ENCODE measurements around the gene ANKRD13A. TPM values are rescaled to one million over a fixed set of nuclear protein-coding genes. Genes with fewer than 3 reads are reported as not detected.

The ANKRD13A gene
- 16.8 and 17.1 TPM in 2 replicates for total RNA-seq (2021; fragmentation: NEBNext Ultra II Directional; extraction: Animal tissue kit (Norgen Biotek cat#: 25700))
- polyA plus RNA-seq (2011; rRNA removed), result 21.4 and 22.6 TPM in 2 replicates
- 16.3 TPM for polyA plus RNA-seq (2011; cell fraction: cytosol; rRNA removed)
- 33.4 TPM for polyA plus RNA-seq (2011; cell fraction: nucleus; rRNA removed)
- polyA plus RNA-seq (2012, experiment 1 of 2), result 9.5 to 14.3 TPM (median 10.8 TPM) in 4 replicates
- 5.0 TPM for polyA plus RNA-seq (2012, experiment 2 of 2)
- 10.4 TPM for polyA plus RNA-seq (2013, experiment 1 of 2)
- 10.2 TPM for polyA plus RNA-seq (2013, experiment 2 of 2)
- 24.7 and 25.7 TPM in 2 replicates for polyA minus RNA-seq (2011; rRNA and poly(A)+ RNA removed)
- polyA minus RNA-seq (2011; cell fraction: cytosol; rRNA and poly(A)+ RNA removed), result 9.5 TPM
- 10.8 TPM for polyA minus RNA-seq (2011; cell fraction: nucleus; rRNA and poly(A)+ RNA removed)
- long read RNA-seq, experiment 1, full-length matches to known transcripts, result 3 of 20 reads
- long read RNA-seq, experiment 1, partial matches to known transcripts, result 0 of 20 reads
- long read RNA-seq, experiment 1, other reads (novel, unspliced or antisense), result 17 of 20 reads
- long read RNA-seq, experiment 2, partial matches to known transcripts, result 0 of 1 reads
- long read RNA-seq, experiment 2, other reads (novel, unspliced or antisense), result 1 of 1 reads

- Histone ChIP-seq H3K4me2 (ENCODE audit: insufficient read depth in 1 of 2, low read depth in 2 of 2, low read length in 2 of 2) (peak within 1 kb of the TSS; percentile 86 to 100), H4K91ac (replicated peaks; ENCODE audit: insufficient read length, low read length) (peak within 1 kb of the TSS; percentile 54), H3K4ac (replicated peaks; ENCODE audit: insufficient read length, low read depth, low read length) (no peak within 1 kb of the TSS), H3K4me1 (replicated peaks in 1 of 4; ENCODE audit: control insufficient read depth in 3 of 4, insufficient read depth in 4 of 4, low read length in 3 of 4) (peaks cover 2 to 8% (median 4%) of the 10 kb centered on the region in 4 experiments; a peak in 5 of 7 replicates), H3K14ac (ENCODE audit: insufficient read length) (no peak within 1 kb of the TSS), H3K79me2 (ENCODE audit: control insufficient read depth in 1 of 2, insufficient read depth in 2 of 2, low read length in 2 of 2) (peaks cover 0 to 12% of the 10 kb centered on the region in 2 experiments; a peak in 2 of 4 replicates), H3K4me3 (ENCODE audit: extremely low read depth in 1 of 4, insufficient read depth in 2 of 4, low read depth in 3 of 4, low read length in 4 of 4) (peak within 1 kb of the TSS; percentile 54 to 93 (median 83)), H3K23ac (ENCODE audit: insufficient read length) (no peak within 1 kb of the TSS), H2BK120ac (replicated peaks; ENCODE audit: low read depth, low read length) (peak within 1 kb of the TSS; percentile 11), H4K20me1 (replicated peaks in 1 of 2; ENCODE audit: control insufficient read depth in 1 of 2, insufficient read depth in 2 of 2, low read length in 2 of 2) (peaks cover 0 to 2% of the 10 kb centered on the region in 2 experiments), H2AFZ (ENCODE audit: low read length) (peak within 1 kb of the TSS; percentile 96), H3K18ac (ENCODE audit: extremely low read depth, low read length) (peak within 1 kb of the TSS; percentile 100), H3K23me2 (ENCODE audit: low read depth, low read length) (peaks cover 17% of the 10 kb centered on the region), H3K79me1 (ENCODE audit: low read depth, low read length) (no peaks in the 10 kb centered on the region), H3K27me3 (replicated peaks in 1 of 4; ENCODE audit: control insufficient read depth in 3 of 4, extremely low read depth in 1 of 4, insufficient read depth in 3 of 4, low read length in 3 of 4) (peaks cover 0 to 9% (median 7%) of the 10 kb centered on the region in 4 experiments; a peak in 5 of 7 replicates), H3K27ac (ENCODE audit: low read depth, low read length) (peak within 1 kb of the TSS; percentile 98), H2BK20ac (ENCODE audit: low read length) (peak within 1 kb of the TSS; percentile 99), H4K8ac (ENCODE audit: extremely low read depth, insufficient read depth, low read length) (peak within 1 kb of the TSS; percentile 83), H2BK5ac (ENCODE audit: low read depth, low read length) (peak within 1 kb of the TSS; percentile 94), H3K9ac (replicated peaks in 1 of 4; ENCODE audit: extremely low read depth in 1 of 4, low read depth in 3 of 4, low read length in 3 of 4) (peak within 1 kb of the TSS; percentile 77 to 98 (median 90)), H3K36me3 (ENCODE audit: control insufficient read depth in 2 of 4, insufficient read depth in 4 of 4, low read length in 3 of 4) (no peaks in the 10 kb centered on the region), H3K9me3 (ENCODE audit: insufficient read depth in 2 of 2, low read depth in 1 of 2, low read length in 1 of 2) (no peaks in the 10 kb centered on the region), H4K5ac (ENCODE audit: insufficient read length, low read depth, low read length) (peak within 1 kb of the TSS; percentile 55), H2AK5ac (ENCODE audit: low read depth, low read length) (no peak within 1 kb of the TSS), H3K56ac (replicated peaks; ENCODE audit: insufficient read length, low read depth, low read length) (peak within 1 kb of the TSS; percentile 56), H2BK15ac (ENCODE audit: low read length) (peak within 1 kb of the TSS; percentile 98), H2BK12ac (ENCODE audit: low read depth, low read length) (peak within 1 kb of the TSS; percentile 99; the same call in 1 of the 2 replicates)
- POLR2A ChIA-PET (ENCODE audit: partially characterized antibody), result interaction anchor here (0.6 to 1.1 kb wide), 3 partner anchors 9 to 451 kb away, joined by 3 read pairs; partner anchors contain the start of gene ARPC3
- CTCF ChIA-PET (ENCODE audit: partially characterized antibody), result interaction anchor here (1.6 to 3.1 kb wide), 2 partner anchors 22 to 72 kb away, joined by 4 to 8 read pairs; no protein-coding TSS in a partner anchor
- no peak for FAIRE-seq
- peak; percentile 82 to 91 for DNase-seq (ENCODE audit: low read depth in 1 of 2, low spot score in 2 of 2)
- WGBS, 2 experiments (ENCODE audit: extremely low coverage in 1 of 2, insufficient coverage in 1 of 2, insufficient read length in 1 of 2, insufficient replicate concordance in 2 of 2, low coverage in 1 of 2, low lambda C conversion rate in 2 of 2, missing lambda C conversion rate in 1 of 2), result 3% methylated on average over 38 of the region's 62 CpGs; no CpG with 5 or more reads in 1 of the 2 experiments
- TF ChIP-seq ATF2 (IDR thresholded peaks at IDR 0.05; ENCODE audit: low read length), result no peak; the same call in 1 of the 2 replicates
- peak; percentile 79 for TF ChIP-seq SP1 (IDR thresholded peaks at IDR 0.05; ENCODE audit: low read depth, low read length)
- TF ChIP-seq CREB1 (IDR thresholded peaks at IDR 0.05), result peak; percentile 65
- peak; percentile 80 for TF ChIP-seq SIX5 (IDR thresholded peaks at IDR 0.05; ENCODE audit: low read depth, low read length)
- peak; percentile 57 for TF ChIP-seq KDM4A (IDR thresholded peaks at IDR 0.05; ENCODE audit: low read depth, low read length, severe bottlenecking)
- TF ChIP-seq KDM1A (IDR thresholded peaks at IDR 0.05; ENCODE audit: borderline replicate concordance, low read length), result no peak
- TF ChIP-seq KDM5A (IDR thresholded peaks at IDR 0.05; ENCODE audit: low read length), result no peak
- peak in 1 of 2 experiments; percentile 64; a peak in 2 of 3 replicates for TF ChIP-seq POLR2A (IDR thresholded peaks at IDR 0.05; ENCODE audit: control extremely low read depth in 1 of 2, low read depth in 2 of 2, low read length in 2 of 2)
Measured at GRCh38 chr12:109998904-109999648, at the start of gene ANKRD13A. TSS of gene ANKRD13A (plus strand) at chr12:109999430. CDS start at chr12:109999689, 259 bp downstream.

Measured in H1 (cell line).